Body of pancreas (tissue), 4 donors: ENCODE measurements around the gene CNPPD1.

Experiments
- POLR2A ChIP-seq, 3 donors: fragments of 450-650 bp; IDR thresholded peaks; one replicate each; pipeline ENCODE4 v1.6.1; 2016; ENCODE audit warnings: antibody characterized with exemption in 3 of 3, mild to moderate bottlenecking in 2 of 3
- TF ChIP-seq, protein P1 (sequence below), 7 experiments: fragments of 450-650 bp in 4 of 7; fragments of 200-600 bp in 3 of 7; sonication (generic) in 3 of 7; IDR thresholded peaks; one replicate each; pipeline ENCODE4 v1.5.1; 2016 to 2019; ENCODE audit warnings: antibody characterized with exemption in 7 of 7

DNA sequence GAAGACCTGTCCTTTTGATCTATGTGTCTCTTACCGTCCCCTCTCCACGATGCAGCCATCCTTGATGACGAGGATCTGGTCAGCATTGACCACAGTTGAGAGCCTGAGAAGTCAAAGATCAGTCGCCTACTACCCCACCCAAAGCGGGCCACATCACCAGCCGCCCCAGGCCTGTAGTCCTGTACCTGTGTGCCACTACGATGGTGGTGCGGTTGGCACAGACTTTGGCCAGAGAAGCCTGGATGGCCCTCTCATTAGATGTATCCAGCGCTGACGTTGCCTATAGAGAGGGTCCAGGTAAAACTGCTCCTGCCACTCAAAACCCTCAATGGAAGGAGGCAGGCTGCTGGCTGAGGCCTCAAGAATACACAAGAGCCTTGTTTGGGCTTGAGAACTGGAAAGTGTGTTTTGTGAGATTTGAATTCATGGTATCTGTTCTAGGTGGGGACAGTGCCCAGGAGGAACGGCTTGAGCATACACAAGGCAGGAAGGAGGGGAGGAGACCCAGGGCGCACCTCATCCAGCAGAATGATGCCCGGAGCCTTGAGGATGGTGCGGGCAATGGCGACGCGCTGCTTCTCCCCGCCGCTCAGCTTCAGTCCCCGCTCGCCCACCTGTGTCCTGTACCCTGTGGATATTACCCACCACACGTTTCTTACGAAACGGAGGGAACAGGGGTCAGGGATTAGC is 33.6 kb upstream of the CNPPD1 start:
- no peak for TF ChIP-seq POLR2A (IDR thresholded peaks at IDR 0.05)
- TF ChIP-seq, protein P1, sequence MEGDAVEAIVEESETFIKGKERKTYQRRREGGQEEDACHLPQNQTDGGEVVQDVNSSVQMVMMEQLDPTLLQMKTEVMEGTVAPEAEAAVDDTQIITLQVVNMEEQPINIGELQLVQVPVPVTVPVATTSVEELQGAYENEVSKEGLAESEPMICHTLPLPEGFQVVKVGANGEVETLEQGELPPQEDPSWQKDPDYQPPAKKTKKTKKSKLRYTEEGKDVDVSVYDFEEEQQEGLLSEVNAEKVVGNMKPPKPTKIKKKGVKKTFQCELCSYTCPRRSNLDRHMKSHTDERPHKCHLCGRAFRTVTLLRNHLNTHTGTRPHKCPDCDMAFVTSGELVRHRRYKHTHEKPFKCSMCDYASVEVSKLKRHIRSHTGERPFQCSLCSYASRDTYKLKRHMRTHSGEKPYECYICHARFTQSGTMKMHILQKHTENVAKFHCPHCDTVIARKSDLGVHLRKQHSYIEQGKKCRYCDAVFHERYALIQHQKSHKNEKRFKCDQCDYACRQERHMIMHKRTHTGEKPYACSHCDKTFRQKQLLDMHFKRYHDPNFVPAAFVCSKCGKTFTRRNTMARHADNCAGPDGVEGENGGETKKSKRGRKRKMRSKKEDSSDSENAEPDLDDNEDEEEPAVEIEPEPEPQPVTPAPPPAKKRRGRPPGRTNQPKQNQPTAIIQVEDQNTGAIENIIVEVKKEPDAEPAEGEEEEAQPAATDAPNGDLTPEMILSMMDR (IDR thresholded peaks at IDR 0.05): no peak
